ENCODE results near the gene COMTD1.

COMTD1 gene

GRCh38 chr10:75254739-75255138 is 19.0 kb upstream of the COMTD1 start:
- TF ChIP-seq CTCF (IDR thresholded peaks at IDR 0.05): no peak

GRCh38 chr10:75253281-75254220 is 17.8 kb upstream of the COMTD1 start:
- TF ChIP-seq CTCF (IDR thresholded peaks at IDR 0.05): no peak

GRCh38 chr10:75250934-75251333 is 15.2 kb upstream of the COMTD1 start:
- TF ChIP-seq CTCF (IDR thresholded peaks at IDR 0.05): no peak

- no peak for TF ChIP-seq CTCF (IDR thresholded peaks at IDR 0.05)
Observed at GRCh38 chr10:75247797-75248196, 12.0 kb upstream of the COMTD1 start.

GRCh38 chr10:75246506-75246905 is 10.7 kb upstream of the COMTD1 start:
- no peak for TF ChIP-seq CTCF (IDR thresholded peaks at IDR 0.05)

GRCh38 chr10:75245354-75246250 is 9.8 kb upstream of the COMTD1 start:
- TF ChIP-seq CTCF (IDR thresholded peaks at IDR 0.05): no peak

GRCh38 chr10:75244487-75245353 is 9.0 kb upstream of the COMTD1 start:
- TF ChIP-seq CTCF (IDR thresholded peaks at IDR 0.05): no peak
